Stimulated activated CD8-positive, alpha-beta memory T cell treated with anti-CD3 and anti-CD28 coated beads, Interleukin-7, amount 100 ng/mL, for 4 hours (primary cell): ENCODE measurements around the gene RNU1-1.
"Not testable (repeated sequence)": the region's sequence is repeated elsewhere in the genome, so short reads cannot be mapped to it uniquely, and the experiment has no call there.

ENCODE experiments used
- DNase-seq, 2 donors: peaks; one replicate each; pipeline ENCODE4 v3.0.0-alpha.2; 2020; ENCODE audit warnings: low read depth in 2 of 2

RNU1-1 gene

GRCh38 chr1:16493731-16494130 lies 20.4 kb downstream of the RNU1-1 start:
- not testable (repeated sequence) for DNase-seq

GRCh38 chr1:16492937-16493336 lies 21.1 kb downstream of the RNU1-1 start:
- DNase-seq: not testable (repeated sequence)

GRCh38 chr1:16491056-16491675 lies 22.9 kb downstream of the RNU1-1 start:
- no peak for DNase-seq

- DNase-seq: not testable (repeated sequence)
Observed at GRCh38 chr1:16489195-16489880, 24.7 kb downstream of the RNU1-1 start.

- DNase-seq: not testable (repeated sequence)
Observed at GRCh38 chr1:16487011-16487410, 27.1 kb downstream of the RNU1-1 start.

GRCh38 chr1:16486316-16486715 lies 27.8 kb downstream of the RNU1-1 start:
- DNase-seq: not testable (repeated sequence)

- DNase-seq: no peak
Observed at GRCh38 chr1:16484931-16485330, 29.2 kb downstream of the RNU1-1 start.

GRCh38 chr1:16484501-16484835 lies 29.6 kb downstream of the RNU1-1 start:
- DNase-seq: no peak

- DNase-seq: not testable (repeated sequence)
Observed at GRCh38 chr1:16483639-16484500, 30.2 kb downstream of the RNU1-1 start.

GRCh38 chr1:16483146-16483545 lies 30.9 kb downstream of the RNU1-1 start:
- not testable (repeated sequence) for DNase-seq

- DNase-seq: no peak
Observed at GRCh38 chr1:16478091-16478490, 36.0 kb downstream of the RNU1-1 start.

GRCh38 chr1:16475771-16476770 lies 38.0 kb downstream of the RNU1-1 start:
- not testable (repeated sequence) for DNase-seq

- not testable (repeated sequence) for DNase-seq
Observed at GRCh38 chr1:16474891-16475290, 39.2 kb downstream of the RNU1-1 start.

- no peak for DNase-seq
Observed at GRCh38 chr1:16474166-16474800, 39.8 kb downstream of the RNU1-1 start.

- no peak for DNase-seq
Observed at GRCh38 chr1:16468558-16468957, 45.5 kb downstream of the RNU1-1 start.

- DNase-seq: no peak
Observed at GRCh38 chr1:16464917-16465625, 49.0 kb downstream of the RNU1-1 start.
